ENCODE results near the gene ABCA2.
"Not testable (repeated sequence)": the region's sequence is repeated elsewhere in the genome, so short reads cannot be mapped to it uniquely, and the experiment has no call there.

Gene ABCA2

GRCh38 chr9:137062798-137063197 lies 34.8 kb upstream of the ABCA2 start:
- DNase-seq (ENCODE audit: low read depth), result not testable (repeated sequence)

- DNase-seq (ENCODE audit: low read depth), result no peak
These were observed 34.3 kb upstream of the ABCA2 start for GRCh38 chr9:137062384-137062783.

GRCh38 chr9:137058521-137059234 lies 30.6 kb upstream of the ABCA2 start:
- DNase-seq (ENCODE audit: low read depth), result no peak

- DNase-seq (ENCODE audit: low read depth), result no peak
These were observed 29.5 kb upstream of the ABCA2 start for GRCh38 chr9:137057545-137057944.

- DNase-seq (ENCODE audit: low read depth), result no peak
These were observed 28.8 kb upstream of the ABCA2 start for GRCh38 chr9:137056739-137057415.

- DNase-seq (ENCODE audit: low read depth), result no peak
These were observed 27.6 kb upstream of the ABCA2 start for GRCh38 chr9:137055385-137056364.

GRCh38 chr9:137054932-137055384 lies 26.9 kb upstream of the ABCA2 start:
- DNase-seq (ENCODE audit: low read depth), result no peak

- peak; percentile 51 for DNase-seq (ENCODE audit: low read depth)
These were observed 26.2 kb upstream of the ABCA2 start, which contains the start of gene ENTPD2 for GRCh38 chr9:137053944-137054931. Gene ENTPD2, minus strand, starts transcription at chr9:137054061. Its CDS starts 64 bp downstream, at chr9:137053997.

- no peak for DNase-seq (ENCODE audit: low read depth)
These were observed 25.2 kb upstream of the ABCA2 start for GRCh38 chr9:137052998-137053943.

- DNase-seq (ENCODE audit: low read depth), result no peak
These were observed 24.3 kb upstream of the ABCA2 start for GRCh38 chr9:137052293-137052692.

GRCh38 chr9:137051145-137051724 lies 23.2 kb upstream of the ABCA2 start:
- DNase-seq (ENCODE audit: low read depth), result no peak

- DNase-seq (ENCODE audit: low read depth), result no peak
These were observed 22.5 kb upstream of the ABCA2 start for GRCh38 chr9:137050570-137050969.

- no peak for DNase-seq (ENCODE audit: low read depth)
These were observed 21.8 kb upstream of the ABCA2 start for GRCh38 chr9:137049544-137050449.

GRCh38 chr9:137048655-137049543 lies 20.9 kb upstream of the ABCA2 start:
- DNase-seq (ENCODE audit: low read depth), result no peak

GRCh38 chr9:137046088-137046787 lies 18.2 kb upstream of the ABCA2 start, which contains the start of gene NPDC1:
Gene NPDC1, minus strand, starts transcription at chr9:137046177. Its CDS starts 188 bp downstream, at chr9:137045989.
- peak; percentile 58 for DNase-seq (ENCODE audit: low read depth)

- DNase-seq (ENCODE audit: low read depth), result no peak
These were observed 17.5 kb upstream of the ABCA2 start for GRCh38 chr9:137045294-137046087.

All from stimulated activated CD4-positive, alpha-beta T cell treated with anti-CD3 and anti-CD28 coated beads, Interleukin-2, amount 100 ng/mL, for 4 hours (primary cell).